ENCODE data around the gene RELN.

Gene RELN

DNA sequence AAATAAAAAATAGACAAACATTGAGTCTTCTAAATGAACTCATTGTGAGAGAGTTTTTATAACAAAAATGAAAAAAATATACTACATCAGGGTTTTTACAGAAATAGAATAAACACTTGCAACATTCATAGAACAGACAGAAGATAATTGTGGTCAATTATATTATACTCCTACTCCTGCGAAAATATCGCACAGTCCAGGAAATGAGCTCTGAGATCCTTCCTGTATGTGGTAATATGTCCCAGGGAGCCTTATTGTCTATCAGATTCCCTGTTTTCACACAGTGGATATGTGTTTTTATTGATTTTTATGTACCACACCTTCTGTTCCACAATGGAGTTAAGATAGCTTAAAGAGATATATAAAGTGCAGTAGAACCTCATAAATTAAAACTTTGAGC is 27.5 kb upstream of the RELN start:
- Histone ChIP-seq H3K27ac (ENCODE audit: low read length) (no peak overlapping the region), H3K27me3 (ENCODE audit: control insufficient read depth, insufficient read depth, low read length) (no peaks in the 10 kb centered on the region), H3K4me1 (ENCODE audit: control insufficient read depth, insufficient read depth, low read length) (no peaks in the 10 kb centered on the region), H3K9me3 (ENCODE audit: control insufficient read depth, insufficient read depth, low read length) (no peaks in the 10 kb centered on the region), H3K4me3 (ENCODE audit: low read length) (no peak overlapping the region), H3K36me3 (ENCODE audit: control insufficient read depth, insufficient read depth, low read length) (no peaks in the 10 kb centered on the region)
- no peak for DNase-seq (ENCODE audit: low read depth, low spot score)
- no CpG with 5 or more reads among the region's 2 CpGs for WGBS (ENCODE audit: insufficient coverage, insufficient read length)

DNA sequence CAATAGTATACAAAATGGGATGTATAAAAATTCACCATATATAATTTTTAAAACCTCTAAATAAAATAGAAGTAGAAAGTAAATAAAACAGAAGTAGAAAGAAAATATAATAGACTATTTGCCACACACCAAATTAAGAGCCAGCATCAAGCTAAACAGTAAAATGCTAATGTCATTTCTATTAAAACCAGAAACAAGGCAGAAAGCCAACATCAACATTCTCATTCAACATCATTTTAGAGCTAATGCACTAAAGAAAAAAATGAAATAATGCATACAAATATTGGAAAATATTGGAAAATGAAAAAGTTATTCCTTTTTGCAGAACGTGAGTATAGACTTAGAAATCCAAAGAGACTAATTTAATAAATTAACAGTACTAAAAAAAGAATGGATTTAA is 23.4 kb upstream of the RELN start:
- H3K27ac ChIP-seq (ENCODE audit: low read length): no peak overlapping the region
- no peak overlapping the region for H3K4me3 ChIP-seq (ENCODE audit: low read length)
- no CpG with 5 or more reads among the region's 1 CpG for WGBS (ENCODE audit: insufficient coverage, insufficient read length)
- no peaks in the 10 kb centered on the region for H3K9me3 ChIP-seq (ENCODE audit: control insufficient read depth, insufficient read depth, low read length)
- H3K36me3 ChIP-seq (ENCODE audit: control insufficient read depth, insufficient read depth, low read length): no peaks in the 10 kb centered on the region
- no peak for DNase-seq (ENCODE audit: low read depth, low spot score)
- H3K4me1 ChIP-seq (ENCODE audit: control insufficient read depth, insufficient read depth, low read length): no peaks in the 10 kb centered on the region
- no peaks in the 10 kb centered on the region for H3K27me3 ChIP-seq (ENCODE audit: control insufficient read depth, insufficient read depth, low read length)

DNA sequence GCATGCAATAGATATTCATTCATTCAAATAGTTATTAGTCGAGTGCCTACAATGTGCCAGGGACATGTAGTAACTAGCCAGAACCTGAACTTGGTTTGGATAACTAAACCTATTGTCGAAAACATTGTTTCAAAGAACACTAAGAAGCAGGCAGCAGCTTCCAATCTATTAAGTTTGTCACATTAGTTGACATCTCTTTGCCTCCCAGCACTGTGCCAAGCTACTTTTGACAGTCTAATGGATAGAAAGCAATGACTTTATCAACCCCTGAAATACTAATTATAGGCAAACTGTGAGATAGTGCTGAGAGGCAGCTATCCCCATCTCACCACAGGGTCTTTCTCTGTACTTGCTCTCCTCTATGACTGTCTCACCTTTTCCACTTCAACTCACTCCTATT is 22.4 kb upstream of the RELN start:
- WGBS (ENCODE audit: insufficient coverage, insufficient read length): no CpG with 5 or more reads among the region's 2 CpGs
- no peak for DNase-seq (ENCODE audit: low read depth, low spot score)
- no peaks in the 10 kb centered on the region for H3K36me3 ChIP-seq (ENCODE audit: control insufficient read depth, insufficient read depth, low read length)
- no peak overlapping the region for H3K27ac ChIP-seq (ENCODE audit: low read length)
- H3K27me3 ChIP-seq (ENCODE audit: control insufficient read depth, insufficient read depth, low read length): no peaks in the 10 kb centered on the region
- no peak overlapping the region for H3K4me3 ChIP-seq (ENCODE audit: low read length)
- no peaks in the 10 kb centered on the region for H3K4me1 ChIP-seq (ENCODE audit: control insufficient read depth, insufficient read depth, low read length)
- H3K9me3 ChIP-seq (ENCODE audit: control insufficient read depth, insufficient read depth, low read length): no peaks in the 10 kb centered on the region

DNA sequence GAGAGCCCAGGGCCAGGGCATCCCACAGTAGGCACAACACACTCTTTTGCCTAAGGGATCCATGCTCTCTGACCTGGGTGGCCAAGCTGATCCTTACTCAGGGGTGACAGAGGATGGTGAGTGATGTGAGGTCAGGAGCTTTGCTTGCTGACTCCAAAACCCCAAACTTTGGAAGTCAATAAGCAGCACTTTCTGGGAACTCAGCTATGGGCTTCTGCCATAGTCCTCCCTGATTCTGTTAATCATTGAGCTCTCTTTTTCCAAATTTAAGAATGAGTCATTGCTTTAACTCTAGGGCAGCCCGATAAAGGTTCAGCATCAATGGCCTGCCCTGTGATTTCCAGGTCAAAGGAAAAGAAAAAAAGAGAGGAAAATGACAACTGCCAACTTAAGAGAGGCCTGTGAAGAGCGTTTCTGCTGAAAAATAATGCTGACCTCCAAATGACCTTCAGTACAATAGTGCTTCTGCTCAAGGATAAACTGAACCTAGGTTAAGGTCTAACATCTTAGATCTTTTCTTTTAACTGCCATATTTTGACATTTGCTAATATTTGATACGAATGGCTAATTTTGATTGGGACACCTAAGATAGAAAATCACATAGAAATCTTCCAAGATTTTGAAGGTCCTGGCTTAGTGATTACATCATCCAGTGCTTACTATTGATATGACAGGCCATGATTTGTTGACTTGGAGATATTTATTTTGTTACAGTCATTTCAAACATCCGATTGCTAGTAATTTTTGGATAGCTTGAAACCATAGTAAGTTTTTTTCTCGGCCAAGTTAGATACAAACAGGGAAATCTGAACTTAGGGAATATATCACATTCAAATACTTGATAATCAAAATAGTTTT is 20.8 kb upstream of the RELN start:
- no peaks in the 10 kb centered on the region for H3K9me3 ChIP-seq (ENCODE audit: control insufficient read depth, insufficient read depth, low read length)
- H3K4me3 ChIP-seq (ENCODE audit: low read length): no peak overlapping the region
- H3K27me3 ChIP-seq (ENCODE audit: control insufficient read depth, insufficient read depth, low read length): no peaks in the 10 kb centered on the region
- H3K4me1 ChIP-seq (ENCODE audit: control insufficient read depth, insufficient read depth, low read length): no peaks in the 10 kb centered on the region
- no CpG with 5 or more reads among the region's 5 CpGs for WGBS (ENCODE audit: insufficient coverage, insufficient read length)
- no peaks in the 10 kb centered on the region for H3K36me3 ChIP-seq (ENCODE audit: control insufficient read depth, insufficient read depth, low read length)
- DNase-seq (ENCODE audit: low read depth, low spot score): no peak
- H3K27ac ChIP-seq (ENCODE audit: low read length): no peak overlapping the region

DNA sequence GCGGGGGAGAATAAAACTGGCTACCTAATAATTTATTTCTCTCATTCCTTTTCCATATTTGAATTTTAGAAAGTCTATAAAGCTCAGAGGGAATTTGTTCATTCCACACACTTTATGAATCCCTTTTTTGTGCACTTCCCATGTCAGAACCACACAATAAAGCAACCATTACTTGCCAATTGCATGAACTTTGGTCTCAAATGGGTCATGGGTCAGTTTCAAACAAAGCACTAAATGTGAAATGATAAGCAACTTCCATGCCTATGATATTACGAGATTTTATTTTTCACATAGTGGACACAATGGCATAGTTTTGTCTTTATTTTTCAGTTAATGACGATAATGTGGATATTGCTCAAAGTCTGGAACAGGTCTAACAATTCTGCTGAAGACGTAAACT is 18.6 kb upstream of the RELN start:
- no peaks in the 10 kb centered on the region; the same call in 1 of the 2 replicates for H3K4me1 ChIP-seq (ENCODE audit: control insufficient read depth, insufficient read depth, low read length)
- H3K27me3 ChIP-seq (ENCODE audit: control insufficient read depth, insufficient read depth, low read length): no peaks in the 10 kb centered on the region
- no peak for DNase-seq (ENCODE audit: low read depth, low spot score)
- no CpG with 5 or more reads among the region's 4 CpGs for WGBS (ENCODE audit: insufficient coverage, insufficient read length)
- no peaks in the 10 kb centered on the region for H3K9me3 ChIP-seq (ENCODE audit: control insufficient read depth, insufficient read depth, low read length)
- no peak overlapping the region for H3K4me3 ChIP-seq (ENCODE audit: low read length)
- H3K36me3 ChIP-seq (ENCODE audit: control insufficient read depth, insufficient read depth, low read length): no peaks in the 10 kb centered on the region
- H3K27ac ChIP-seq (ENCODE audit: low read length): no peak overlapping the region

DNA sequence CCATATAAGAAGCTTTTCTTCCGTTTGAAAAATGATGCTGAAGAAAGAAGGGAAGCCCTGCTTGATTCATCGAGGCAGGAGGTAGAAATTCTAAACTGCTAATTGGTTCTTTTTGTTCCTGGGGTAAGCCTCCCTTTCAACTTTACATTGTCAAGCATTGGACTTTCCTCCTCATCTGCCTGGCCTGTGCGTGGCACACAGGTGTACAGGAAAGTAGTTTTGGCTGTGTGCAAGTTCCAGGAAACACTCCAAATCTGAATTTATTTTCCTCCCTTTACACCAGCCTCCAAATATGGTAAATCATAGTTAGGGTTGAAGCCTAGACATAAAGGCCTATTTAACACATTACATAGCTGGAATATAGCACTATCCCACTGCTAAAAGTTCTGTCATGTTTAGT is 18.2 kb upstream of the RELN start:
- Histone ChIP-seq H3K9me3 (ENCODE audit: control insufficient read depth, insufficient read depth, low read length) (no peaks in the 10 kb centered on the region), H3K27ac (ENCODE audit: low read length) (no peak overlapping the region), H3K27me3 (ENCODE audit: control insufficient read depth, insufficient read depth, low read length) (no peaks in the 10 kb centered on the region), H3K4me1 (ENCODE audit: control insufficient read depth, insufficient read depth, low read length) (no peaks in the 10 kb centered on the region; the same call in 1 of the 2 replicates), H3K4me3 (ENCODE audit: low read length) (no peak overlapping the region), H3K36me3 (ENCODE audit: control insufficient read depth, insufficient read depth, low read length) (no peaks in the 10 kb centered on the region)
- no peak for DNase-seq (ENCODE audit: low read depth, low spot score)
- no CpG with 5 or more reads among the region's 3 CpGs for WGBS (ENCODE audit: insufficient coverage, insufficient read length)

DNA sequence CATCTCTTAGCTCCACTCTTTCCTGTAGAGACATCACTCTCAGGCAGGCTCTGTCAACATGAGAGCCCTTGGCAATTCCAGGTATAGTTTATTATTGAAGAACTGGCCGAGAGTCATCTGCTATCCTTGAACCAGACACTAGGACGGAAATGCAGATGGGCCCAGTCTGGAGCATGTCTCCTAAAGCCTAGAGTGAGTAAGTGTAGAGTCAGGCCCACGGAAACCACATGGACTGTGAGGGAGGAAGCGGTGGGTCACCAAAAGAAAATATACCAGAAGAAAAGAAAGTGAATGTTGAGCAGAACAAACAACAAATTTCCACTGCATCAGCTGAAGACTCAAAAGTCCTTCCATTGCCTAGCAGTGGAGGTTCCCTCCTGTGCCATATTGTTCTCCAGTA is 15.7 kb upstream of the RELN start:
- no peak for DNase-seq (ENCODE audit: low read depth, low spot score)
- Histone ChIP-seq H3K36me3 (ENCODE audit: control insufficient read depth, insufficient read depth, low read length) (no peaks in the 10 kb centered on the region), H3K4me1 (ENCODE audit: control insufficient read depth, insufficient read depth, low read length) (no peaks in the 10 kb centered on the region; the same call in 1 of the 2 replicates), H3K9me3 (ENCODE audit: control insufficient read depth, insufficient read depth, low read length) (no peaks in the 10 kb centered on the region), H3K27ac (ENCODE audit: low read length) (no peak overlapping the region), H3K4me3 (ENCODE audit: low read length) (no peak overlapping the region), H3K27me3 (ENCODE audit: control insufficient read depth, insufficient read depth, low read length) (no peaks in the 10 kb centered on the region)
- WGBS (ENCODE audit: insufficient coverage, insufficient read length): no CpG with 5 or more reads among the region's 4 CpGs

DNA sequence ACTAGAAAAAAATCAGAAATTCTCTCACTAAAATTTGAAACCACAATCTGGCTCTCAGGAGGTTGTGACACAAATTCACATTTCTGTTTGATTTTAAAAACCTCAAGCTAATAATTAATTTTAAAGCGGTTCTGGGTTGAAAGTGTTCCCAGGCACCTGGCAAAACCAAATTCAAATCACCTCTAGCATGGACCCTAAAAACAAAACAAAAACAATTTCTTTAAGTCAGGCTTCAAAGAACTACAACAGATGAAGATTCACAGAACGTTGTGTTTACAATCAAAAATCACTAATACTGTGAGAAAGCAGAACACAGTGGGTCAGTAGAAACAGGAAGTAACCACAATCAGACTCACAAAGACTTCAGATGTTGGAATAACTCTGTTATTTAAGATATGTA is 7.2 kb upstream of the RELN start:
- Histone ChIP-seq H3K9me3 (ENCODE audit: control insufficient read depth, insufficient read depth, low read length) (no peaks in the 10 kb centered on the region), H3K27ac (ENCODE audit: low read length) (no peak overlapping the region), H3K27me3 (ENCODE audit: control insufficient read depth, insufficient read depth, low read length) (peaks cover 2% of the 10 kb centered on the region; the same call in 1 of the 2 replicates), H3K4me3 (ENCODE audit: low read length) (no peak overlapping the region), H3K36me3 (ENCODE audit: control insufficient read depth, insufficient read depth, low read length) (no peaks in the 10 kb centered on the region), H3K4me1 (ENCODE audit: control insufficient read depth, insufficient read depth, low read length) (no peaks in the 10 kb centered on the region)
- WGBS (ENCODE audit: insufficient coverage, insufficient read length): no CpG with 5 or more reads among the region's 2 CpGs
- no peak for DNase-seq (ENCODE audit: low read depth, low spot score)

DNA sequence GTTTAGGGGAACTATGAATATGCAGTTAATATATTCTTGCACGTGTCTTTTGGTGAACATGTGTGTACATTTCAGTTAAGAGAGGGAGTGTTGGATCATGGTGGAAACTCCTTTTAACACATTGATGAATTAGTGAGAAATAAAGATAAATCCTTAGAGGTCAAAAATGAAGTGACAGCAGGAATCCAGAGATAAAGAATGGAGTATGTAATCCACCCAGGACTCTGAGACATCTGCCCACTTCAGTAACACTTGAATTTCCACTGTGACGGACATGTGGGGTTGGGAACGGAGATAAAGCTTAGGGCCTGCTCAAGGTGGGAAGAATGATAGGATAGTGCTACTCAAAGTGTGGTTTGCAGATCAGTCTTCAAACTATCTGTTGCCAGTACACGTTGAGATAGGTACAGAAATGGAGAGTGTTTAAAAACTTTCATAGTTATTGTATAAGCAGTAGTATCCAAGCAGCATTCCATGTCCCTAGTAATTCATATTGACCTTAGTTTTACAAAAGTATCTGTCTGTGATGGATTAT is 6.6 kb upstream of the RELN start:
- WGBS (ENCODE audit: insufficient coverage, insufficient read length): no CpG with 5 or more reads among the region's 4 CpGs
- Histone ChIP-seq H3K36me3 (ENCODE audit: control insufficient read depth, insufficient read depth, low read length) (no peaks in the 10 kb centered on the region), H3K4me3 (ENCODE audit: low read length) (no peak overlapping the region), H3K4me1 (ENCODE audit: control insufficient read depth, insufficient read depth, low read length) (no peaks in the 10 kb centered on the region), H3K27me3 (ENCODE audit: control insufficient read depth, insufficient read depth, low read length) (peaks cover 3% of the 10 kb centered on the region; the same call in 1 of the 2 replicates), H3K27ac (ENCODE audit: low read length) (no peak overlapping the region), H3K9me3 (ENCODE audit: control insufficient read depth, insufficient read depth, low read length) (no peaks in the 10 kb centered on the region)
- no peak for DNase-seq (ENCODE audit: low read depth, low spot score)

DNA sequence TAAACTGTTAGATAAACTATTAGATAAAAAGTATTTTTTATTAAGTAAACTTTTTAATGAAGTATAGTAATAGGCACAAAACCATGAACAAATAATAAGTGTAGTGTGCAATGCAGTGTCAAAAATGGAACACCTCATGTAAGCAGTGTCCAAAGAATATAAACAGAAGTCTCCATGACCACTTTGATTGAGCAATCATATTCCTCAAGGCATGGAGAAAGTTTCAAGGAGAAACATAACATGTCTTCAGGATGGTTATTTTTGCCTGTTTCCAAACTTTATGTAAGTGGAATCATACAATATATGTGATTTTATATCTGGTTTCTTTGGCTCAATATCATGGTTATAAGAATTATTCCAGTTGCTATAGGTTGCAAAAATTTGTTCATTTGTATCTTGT is 6.1 kb upstream of the RELN start:
- no peaks in the 10 kb centered on the region for H3K4me1 ChIP-seq (ENCODE audit: control insufficient read depth, insufficient read depth, low read length)
- H3K4me3 ChIP-seq (ENCODE audit: low read length): no peak overlapping the region
- no peaks in the 10 kb centered on the region for H3K9me3 ChIP-seq (ENCODE audit: control insufficient read depth, insufficient read depth, low read length)
- peaks cover 8% of the 10 kb centered on the region for H3K27me3 ChIP-seq (ENCODE audit: control insufficient read depth, insufficient read depth, low read length)
- H3K36me3 ChIP-seq (ENCODE audit: control insufficient read depth, insufficient read depth, low read length): no peaks in the 10 kb centered on the region
- no peak for DNase-seq (ENCODE audit: low read depth, low spot score)
- H3K27ac ChIP-seq (ENCODE audit: low read length): no peak overlapping the region

DNA sequence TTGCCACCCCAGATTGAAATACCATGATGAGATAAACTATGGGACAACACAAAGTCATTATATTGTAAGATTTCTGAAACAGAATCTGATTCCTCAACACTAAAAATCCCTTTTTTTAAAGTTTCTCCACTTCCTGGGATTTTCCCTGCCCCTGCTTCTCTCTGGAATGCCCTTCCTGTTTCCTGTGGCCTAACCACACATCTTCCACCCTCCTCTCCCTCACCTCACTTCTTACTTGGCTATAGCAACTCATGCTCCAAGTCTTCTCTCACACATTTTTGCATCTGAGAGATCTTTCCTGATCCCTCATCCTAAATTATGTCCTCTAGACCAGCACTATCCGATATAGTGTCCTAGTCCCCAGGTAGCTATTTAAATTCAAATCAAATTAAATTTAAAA is 4.1 kb upstream of the RELN start:
- Histone ChIP-seq H3K27me3 (ENCODE audit: control insufficient read depth, insufficient read depth, low read length) (peaks cover 20% of the 10 kb centered on the region), H3K4me3 (ENCODE audit: low read length) (no peak overlapping the region), H3K36me3 (ENCODE audit: control insufficient read depth, insufficient read depth, low read length) (no peaks in the 10 kb centered on the region), H3K27ac (ENCODE audit: low read length) (no peak overlapping the region), H3K4me1 (ENCODE audit: control insufficient read depth, insufficient read depth, low read length) (no peaks in the 10 kb centered on the region), H3K9me3 (ENCODE audit: control insufficient read depth, insufficient read depth, low read length) (no peaks in the 10 kb centered on the region)
- DNase-seq (ENCODE audit: low read depth, low spot score): no peak
- WGBS (ENCODE audit: insufficient coverage, insufficient read length): no CpG with 5 or more reads among the region's 1 CpG
